SIG-M5 treated with dmso at 0.1 percent for 504 hours (cell line): ENCODE measurements around the gene TPRA1.
"Not testable (repeated sequence)": the region's sequence is repeated elsewhere in the genome, so short reads cannot be mapped to it uniquely, and the experiment has no call there.

Experiments
- DNase-seq: peaks from one replicate; lab custom pipeline; 2025; ENCODE audit not compliant: unreplicated experiment; lab: John Stamatoyannopoulos, UW

TPRA1 gene

DNA sequence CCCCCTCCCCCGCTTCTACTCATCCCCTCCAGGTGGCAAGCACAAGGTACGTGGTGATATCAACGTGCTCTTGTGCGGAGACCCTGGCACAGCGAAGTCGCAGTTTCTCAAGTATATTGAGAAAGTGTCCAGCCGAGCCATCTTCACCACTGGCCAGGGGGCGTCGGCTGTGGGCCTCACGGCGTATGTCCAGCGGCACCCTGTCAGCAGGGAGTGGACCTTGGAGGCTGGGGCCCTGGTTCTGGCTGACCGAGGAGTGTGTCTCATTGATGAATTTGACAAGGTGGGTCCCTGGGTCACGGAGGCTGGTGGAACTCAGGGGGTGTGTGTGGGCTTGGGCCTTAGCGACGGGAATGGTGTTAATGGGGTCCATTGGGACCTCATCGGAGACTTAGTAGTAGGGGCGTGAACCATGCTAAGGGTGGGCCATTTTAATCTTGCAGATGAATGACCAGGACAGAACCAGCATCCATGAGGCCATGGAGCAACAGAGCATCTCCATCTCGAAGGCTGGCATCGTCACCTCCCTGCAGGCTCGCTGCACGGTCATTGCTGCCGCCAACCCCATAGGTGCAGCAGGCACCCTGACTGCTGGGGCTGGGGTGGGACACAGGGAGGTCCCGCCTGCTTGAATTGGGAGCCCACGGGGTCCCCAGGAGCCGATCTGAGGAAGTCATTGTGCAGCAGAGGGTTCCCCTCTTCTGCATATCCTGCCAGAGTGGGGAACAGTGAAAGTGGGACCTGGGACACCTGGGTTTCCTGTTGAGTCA is 26.5 kb upstream of the TPRA1 start:
- DNase-seq: no peak

DNA sequence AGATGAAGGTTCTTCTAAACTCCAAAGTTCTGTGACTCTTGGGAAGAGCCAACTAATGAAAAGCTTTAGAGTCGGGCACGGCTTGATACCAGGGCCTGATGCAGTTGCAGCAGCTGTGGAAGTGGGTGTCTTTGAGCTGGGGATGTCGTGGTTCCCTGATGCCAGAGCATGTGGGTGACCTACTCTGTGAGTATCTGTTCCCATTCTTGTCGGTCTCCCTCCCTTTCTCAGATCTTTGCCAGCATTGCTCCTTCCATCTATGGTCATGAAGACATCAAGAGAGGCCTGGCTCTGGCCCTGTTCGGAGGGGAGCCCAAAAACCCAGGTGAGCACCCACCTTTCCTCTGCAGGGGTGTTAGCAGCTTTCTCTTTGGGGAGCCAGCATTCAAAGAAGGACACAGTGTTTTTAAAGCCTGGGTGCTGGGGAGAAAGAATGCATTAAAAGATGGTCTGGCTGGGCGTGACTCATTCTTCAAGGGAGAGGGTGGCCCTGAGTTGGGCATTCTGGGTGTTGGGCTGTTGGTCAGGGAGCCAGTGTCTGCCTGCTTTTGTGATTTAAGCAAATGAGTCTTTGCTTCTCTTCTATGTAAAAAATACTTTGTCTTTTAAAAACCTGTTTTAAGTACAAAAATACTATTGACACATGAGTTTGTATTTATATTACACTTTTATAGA is 25.2 kb upstream of the TPRA1 start:
- DNase-seq: no peak

DNA sequence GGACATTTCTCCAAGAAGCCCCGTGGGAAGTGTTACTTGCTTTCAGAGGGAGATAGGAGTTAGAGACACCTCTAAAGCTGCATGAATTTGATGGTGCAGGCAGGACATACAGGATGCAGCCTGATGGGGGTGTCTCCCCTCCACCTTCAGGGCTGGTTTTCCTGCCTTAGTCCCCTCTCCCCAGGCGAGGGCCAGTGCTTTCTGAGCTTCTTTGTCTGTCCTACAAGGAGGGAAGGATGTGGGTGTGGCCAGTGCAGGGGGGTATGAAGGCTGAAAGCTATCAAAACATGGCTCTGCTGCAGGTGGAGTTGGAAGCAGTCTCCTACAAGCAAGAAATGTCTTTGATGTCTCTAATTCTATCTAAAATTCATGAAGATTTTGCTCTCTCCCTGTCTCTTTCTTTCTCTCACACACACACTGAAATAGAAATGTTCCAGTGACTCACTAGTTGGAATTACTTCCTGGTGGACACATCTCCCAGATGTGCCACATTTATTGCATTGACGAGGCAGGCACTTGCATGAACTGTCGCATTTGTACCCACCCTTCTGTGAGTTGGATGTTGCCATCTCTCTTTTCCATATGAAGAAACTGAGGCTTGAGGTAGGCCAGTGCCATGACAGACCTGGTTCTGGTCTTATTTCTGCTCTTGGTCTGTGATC is 24.5 kb upstream of the TPRA1 start:
- no peak for DNase-seq

DNA sequence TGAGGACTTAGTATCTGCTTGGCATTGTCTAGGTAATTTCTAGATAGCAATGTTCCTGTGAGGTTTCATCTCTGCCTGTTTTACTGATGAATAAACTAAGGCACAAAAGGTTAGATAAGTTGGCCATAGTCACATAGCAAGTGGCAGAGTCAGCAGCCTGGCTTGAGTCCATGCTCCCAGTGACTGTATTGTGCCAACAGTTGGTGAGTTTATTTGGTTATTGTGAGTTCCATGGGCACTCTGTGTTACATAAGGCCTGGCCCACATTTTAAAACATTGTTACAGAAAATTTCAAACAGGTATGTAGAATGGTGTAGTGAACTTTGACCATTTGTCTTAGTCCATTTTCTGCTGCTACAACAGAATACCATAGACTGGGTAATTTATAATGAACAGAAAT is 22.9 kb upstream of the TPRA1 start:
- no peak for DNase-seq

DNA sequence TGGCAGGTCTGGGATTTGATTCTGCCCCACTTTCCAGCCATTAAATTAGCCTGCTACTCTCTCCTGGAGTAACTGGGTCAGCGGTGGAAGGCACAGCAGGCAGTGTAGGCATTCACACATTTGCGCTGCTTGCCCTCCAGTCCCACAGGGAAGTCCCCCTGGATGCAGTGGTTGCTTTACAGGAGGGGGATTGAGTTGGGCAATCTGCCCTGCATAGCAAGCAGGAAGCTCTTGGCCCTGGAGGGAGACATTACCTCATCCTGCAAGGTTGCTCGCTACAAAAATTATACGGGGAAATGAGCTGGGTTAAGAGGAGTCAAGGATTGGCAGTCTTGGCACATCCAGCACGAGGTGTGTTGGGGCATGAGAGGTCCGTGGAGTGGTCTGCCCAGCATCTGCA is 22.4 kb upstream of the TPRA1 start:
- no peak for DNase-seq

DNA sequence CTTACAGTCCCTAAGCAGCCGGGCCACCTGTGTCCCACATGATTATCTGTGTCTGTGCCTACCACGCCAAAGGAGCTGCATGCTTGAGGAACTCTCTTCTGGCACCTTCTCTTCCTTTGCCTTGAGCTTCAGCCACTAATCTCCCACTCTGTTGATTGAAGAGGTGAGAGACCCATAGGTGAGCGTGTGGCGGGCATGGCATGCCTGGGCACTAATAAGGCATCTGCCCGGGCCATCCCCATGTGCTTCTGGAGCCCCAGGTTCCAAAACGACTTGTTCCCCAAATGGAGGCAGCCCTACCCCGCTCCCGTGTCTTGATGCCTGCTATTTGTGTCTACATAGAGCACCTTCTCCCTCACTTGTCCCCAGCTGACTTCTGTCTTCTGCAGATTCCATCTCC is 20.7 kb upstream of the TPRA1 start:
- DNase-seq: no peak

DNA sequence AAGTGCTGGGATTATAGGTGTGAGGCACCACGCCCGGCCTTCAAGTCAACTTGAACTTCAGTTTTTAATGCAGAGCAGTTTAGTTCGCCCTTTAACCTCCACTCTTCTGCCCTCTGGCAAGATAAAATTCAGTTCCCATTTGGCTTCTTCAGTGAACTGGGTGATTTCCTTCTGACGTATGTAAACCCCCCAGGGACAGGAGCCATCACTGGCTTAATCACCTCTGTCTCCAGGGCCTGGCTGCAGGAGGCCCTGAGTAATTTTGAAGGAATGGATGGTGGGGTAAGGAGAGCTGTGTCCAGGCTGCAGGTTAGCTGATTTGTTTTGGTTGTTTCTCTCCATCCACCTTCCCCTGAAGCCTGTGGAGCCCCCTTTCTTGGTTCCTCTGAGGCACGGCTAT is 19.6 kb upstream of the TPRA1 start:
- no peak for DNase-seq

DNA sequence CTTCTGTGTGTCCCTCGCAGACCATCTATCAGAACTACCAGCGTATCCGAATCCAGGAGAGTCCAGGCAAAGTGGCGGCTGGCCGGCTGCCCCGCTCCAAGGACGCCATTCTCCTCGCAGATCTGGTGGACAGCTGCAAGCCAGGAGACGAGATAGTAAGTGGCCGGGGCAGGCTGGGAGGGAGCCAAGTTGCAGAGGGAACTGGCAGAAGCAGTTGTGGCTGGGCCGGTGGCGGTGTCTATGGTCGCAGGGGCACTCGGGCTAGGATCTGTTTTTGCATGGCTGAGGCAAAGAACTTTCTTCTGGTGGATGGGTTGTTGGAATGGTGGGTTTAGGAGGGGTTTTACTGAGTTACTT is 17.8 kb upstream of the TPRA1 start:
- DNase-seq: no peak

DNA sequence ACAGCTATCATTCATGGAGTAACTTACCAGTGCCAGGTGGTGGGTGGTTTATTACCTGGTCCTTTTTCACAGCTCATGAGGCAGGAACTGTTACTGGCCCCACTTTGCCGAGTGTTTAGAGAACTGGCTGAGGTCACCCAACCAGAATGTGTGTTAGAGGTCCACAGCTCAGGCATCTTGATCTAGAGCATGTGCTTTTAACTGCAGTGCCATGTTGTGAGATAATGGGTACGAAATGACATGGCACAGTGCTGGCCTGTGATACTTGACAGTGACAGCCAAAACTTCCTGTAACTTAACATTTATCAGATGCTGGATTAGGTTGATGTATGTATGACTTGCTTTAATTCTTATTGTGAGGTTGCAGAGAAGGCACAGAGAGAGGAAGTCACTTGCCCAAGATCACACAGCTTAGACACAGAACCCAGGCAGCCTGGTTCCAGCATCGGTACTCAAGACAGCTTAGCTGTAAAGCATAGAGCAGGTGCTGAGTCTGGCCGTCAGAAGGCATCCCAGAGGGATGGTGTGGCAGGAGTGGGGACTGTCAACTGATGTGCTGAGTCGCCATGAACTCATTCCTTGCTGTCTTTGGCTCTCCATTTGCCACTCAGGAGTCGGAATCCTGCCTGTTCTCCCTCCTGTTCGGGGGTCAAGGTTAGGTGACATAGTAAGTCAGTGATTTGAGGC is 17.3 kb upstream of the TPRA1 start:
- no peak for DNase-seq

DNA sequence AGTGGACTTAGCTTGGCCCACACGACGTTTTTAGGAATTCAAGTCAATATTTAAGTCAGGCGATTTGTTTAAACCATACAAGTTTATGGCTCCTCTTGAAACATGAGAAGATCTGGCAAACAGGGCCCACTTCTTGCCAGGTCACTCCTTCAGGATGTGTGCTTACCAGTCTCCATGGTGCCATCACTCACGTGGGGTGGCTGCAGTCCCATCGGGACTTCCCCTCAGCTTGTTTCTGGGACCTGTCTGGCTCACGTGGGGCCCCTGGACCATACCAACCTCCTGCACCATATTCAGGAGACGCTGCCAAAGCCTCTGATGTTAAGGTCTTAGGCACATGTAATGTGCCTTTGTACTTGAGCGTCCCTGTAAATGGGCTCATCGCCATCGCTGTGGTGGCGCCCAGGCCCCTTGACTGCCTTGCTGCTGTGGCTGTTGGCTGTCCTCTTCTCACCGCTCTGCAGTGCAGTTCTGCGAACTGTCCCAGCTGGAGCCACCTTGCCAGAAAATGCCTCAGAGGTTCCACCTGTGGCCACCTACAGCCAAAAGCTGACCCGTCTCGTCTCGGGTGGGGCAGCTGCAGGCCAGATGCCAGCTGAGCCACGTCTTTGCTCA is 16.6 kb upstream of the TPRA1 start:
- no peak for DNase-seq

DNA sequence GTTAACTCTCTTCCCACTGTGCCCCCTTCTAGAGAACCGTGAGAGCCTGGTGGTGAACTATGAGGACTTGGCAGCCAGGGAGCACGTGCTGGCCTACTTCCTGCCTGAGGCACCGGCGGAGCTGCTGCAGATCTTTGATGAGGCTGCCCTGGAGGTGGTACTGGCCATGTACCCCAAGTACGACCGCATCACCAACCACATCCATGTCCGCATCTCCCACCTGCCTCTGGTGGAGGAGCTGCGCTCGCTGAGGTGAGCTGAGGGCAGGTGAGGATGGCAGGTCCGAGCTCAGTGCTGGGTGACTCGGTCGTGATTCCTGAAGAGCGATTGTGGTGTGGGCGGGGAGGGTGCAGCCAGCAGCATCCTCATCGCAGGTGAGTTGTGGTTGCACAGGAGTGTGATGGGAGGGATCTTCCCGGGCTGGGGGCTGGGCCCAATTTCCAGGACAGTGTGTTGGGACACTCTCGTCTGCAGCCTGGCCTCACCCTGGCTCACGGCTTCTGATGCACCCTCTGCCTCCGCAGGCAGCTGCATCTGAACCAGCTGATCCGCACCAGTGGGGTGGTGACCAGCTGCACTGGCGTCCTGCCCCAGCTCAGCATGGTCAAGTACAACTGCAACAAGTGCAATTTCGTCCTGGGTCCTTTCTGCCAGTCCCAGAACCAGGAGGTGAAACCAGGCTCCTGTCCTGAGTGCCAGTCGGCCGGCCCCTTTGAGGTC is 15.7 kb upstream of the TPRA1 start:
- no peak for DNase-seq

DNA sequence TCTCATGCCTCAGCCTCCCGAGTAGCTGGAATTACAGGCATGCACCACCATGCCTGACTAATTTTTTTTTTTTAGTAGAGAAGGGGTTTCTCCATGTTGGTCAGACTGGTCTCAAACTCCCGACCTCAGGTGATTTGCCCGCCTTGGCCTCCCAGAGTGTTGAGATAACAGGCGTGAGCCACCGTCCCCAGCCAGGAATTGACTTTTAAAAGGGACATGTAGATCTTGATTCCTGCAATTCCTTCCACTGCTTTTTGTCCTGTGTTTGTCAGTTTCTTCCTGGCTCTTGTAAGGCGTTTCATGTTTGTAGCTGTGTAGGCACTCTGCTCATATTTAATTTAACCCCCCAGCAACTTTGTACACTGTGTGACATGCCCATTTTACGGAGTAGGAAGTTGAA is 15.0 kb upstream of the TPRA1 start:
- DNase-seq: not testable (repeated sequence)

DNA sequence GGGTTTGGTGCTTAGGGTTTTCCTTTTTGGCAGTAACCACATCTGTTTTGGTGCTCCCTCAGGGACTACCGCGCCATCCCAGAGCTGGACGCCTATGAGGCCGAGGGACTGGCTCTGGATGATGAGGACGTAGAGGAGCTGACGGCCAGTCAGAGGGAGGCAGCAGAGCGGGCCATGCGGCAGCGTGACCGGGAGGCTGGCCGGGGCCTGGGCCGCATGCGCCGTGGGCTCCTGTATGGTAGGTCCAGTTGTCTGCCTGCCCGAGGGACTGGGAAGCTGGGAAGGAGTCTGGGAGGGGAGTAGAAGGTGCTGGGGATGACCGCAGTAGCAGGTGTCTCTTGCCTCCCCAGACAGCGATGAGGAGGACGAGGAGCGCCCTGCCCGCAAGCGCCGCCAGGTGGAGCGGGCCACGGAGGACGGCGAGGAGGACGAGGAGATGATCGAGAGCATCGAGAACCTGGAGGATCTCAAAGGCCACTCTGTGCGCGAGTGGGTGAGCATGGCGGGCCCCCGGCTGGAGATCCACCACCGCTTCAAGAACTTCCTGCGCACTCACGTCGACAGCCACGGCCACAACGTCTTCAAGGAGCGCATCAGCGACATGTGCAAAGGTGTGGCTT is 14.1 kb upstream of the TPRA1 start:
- no peak for DNase-seq

DNA sequence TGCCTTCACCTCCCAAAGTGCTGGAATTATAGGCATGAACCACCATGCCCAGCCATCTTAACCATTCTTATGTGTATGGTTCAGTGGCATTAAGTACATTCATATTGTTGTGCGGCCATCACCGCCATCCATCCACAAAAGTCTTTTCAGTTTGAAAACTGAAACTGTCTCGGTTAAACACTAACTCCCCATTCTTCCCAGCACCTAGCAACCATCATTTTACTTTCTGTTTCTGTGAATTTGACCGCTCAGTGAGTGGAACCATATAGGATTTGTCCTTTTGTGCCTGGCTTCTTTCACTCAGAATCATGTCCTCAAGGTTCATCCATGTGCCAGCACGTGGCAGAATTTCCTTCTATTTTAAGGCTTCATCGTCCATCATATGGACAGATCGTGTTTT is 13.5 kb upstream of the TPRA1 start:
- DNase-seq: no peak

DNA sequence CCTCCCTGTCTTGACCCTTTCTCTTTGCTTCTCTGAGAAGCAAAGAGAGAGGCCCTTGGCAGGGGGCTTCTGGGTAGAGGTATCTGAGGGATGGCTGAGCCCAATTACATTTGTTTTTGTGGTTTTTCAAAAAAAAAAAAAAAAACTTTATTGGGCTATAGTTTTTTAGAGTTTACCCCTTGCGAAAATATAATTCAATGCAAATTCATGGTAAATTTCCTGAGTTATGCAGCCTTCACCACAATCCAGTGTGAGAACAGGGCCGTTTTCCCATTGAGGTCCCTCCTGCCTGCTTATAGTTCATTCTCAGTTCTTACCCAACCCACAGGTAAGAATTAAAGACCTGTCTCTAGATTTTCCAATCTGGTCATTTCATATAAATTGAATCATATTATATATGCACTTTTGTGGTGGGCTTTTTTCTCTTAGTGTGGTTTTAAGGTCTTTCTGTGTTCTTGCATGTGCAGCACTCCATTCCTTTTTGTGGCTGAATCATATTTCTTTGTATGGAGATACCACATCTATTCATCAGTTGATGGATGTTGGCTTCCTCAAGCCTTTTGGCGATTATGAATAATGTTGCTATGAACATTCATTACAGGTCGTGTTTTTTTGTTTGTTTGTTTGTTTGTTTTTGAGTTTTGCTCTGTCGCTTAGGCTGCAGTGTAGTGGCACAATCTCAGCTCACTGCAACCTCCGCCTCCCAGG is 10.4 kb upstream of the TPRA1 start:
- DNase-seq: no peak

DNA sequence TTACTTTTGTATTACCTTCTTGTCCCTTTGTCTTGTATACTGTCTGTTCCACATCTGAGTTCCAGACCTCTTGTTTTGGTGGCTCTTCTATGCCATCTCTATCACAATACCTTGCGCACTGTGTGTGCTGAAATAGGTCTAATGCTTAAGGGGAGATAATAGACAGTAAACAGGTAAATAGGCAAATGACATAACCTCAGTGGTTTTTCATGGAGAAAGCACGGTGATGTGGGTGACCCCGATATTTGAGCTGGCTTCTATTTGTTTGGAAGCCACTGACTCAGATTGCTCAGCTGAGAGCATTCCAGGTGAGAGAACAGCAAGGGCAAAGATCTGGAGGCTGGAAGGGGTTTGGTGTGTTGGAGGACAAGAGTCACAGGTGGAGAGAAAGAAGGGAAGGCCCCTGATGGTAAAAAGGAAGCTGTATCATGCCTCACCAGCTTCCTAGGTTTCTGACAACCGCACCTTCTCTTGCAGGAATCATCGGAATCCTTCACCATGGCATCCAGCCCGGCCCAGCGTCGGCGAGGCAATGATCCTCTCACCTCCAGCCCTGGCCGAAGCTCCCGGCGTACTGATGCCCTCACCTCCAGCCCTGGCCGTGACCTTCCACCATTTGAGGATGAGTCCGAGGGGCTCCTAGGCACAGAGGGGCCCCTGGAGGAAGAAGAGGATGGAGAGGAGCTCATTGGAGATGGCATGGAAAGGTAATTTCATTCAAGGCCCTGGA is 8.5 kb upstream of the TPRA1 start:
- DNase-seq: no peak

DNA sequence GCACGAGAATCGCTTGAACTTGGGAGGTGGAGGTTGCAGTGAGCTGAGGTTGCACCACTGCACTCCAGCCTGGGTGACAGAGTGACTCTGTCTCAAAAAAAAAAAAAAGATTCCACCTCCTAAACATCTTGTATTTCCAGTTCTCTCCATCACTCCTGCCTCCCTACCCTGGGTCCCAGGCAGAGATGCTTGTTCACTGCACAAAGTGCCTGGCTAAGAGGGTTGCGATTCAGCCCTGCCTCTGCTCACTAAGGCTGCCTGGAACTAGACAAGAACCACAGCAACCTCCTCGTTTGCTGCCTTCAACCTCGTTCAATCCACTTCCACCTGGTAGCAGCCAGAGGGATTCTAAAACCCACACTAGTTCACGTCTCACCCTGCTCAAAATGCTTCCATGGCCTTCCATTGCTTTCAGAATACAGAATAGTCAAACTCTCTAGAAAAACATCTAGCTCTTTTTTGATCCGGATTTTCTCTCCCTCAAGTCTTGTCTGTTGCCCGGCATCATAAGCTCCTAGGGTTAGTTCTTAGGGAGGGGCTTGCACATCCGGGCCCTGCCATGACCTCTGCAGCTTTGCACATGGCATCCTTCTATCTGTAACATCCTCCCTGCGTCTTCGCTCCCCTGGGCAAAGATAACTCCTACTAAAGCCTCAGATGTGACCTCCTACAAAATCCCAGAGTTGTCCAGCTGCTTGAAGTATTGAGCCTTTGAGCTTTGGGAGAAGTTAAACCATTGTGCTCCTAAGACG is 6.7 kb upstream of the TPRA1 start:
- peak; percentile 57 for DNase-seq

DNA sequence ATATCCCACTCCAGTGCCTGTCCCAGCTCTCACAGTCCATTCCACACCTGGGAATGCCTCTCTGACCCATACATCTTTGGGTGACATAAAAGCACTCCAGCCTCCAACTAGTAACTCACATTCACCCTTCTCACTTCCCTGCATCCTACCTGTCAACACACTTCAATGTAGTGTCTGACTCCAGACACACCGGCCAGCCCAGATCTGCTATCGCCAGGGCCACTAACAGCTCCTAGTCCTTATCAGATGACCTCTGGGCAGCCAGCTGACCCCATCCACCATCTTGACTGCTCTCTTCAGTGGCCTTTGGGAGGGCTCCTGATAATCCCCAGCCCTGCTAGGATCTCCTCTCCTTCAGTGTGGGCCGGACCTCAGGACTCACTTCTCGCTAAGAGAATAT is 4.8 kb upstream of the TPRA1 start:
- no peak for DNase-seq
